ENCODE results near the gene IRGQ.

The IRGQ gene

GRCh38 chr19:43534816-43535761 lies 60.8 kb downstream of the IRGQ start:
- DNase-seq: no peak

Data from NCI-H2227 treated with DMSO at 0.1 percent for 48 hours (cell line).